Activated naive CD8-positive, alpha-beta T cell treated with anti-CD3 and anti-CD28 coated beads, Interleukin-2, amount 50 U/mL, for 16 hours (primary cell): ENCODE measurements around the gene GOSR1.
"Not testable (repeated sequence)": the region's sequence is repeated elsewhere in the genome, so short reads cannot be mapped to it uniquely, and the experiment has no call there.

Experiments used
- DNase-seq: peaks from one replicate; pipeline ENCODE4 v3.0.0-alpha.2; 2020; ENCODE audit warnings: low read depth, low spot score

Gene GOSR1

DNA sequence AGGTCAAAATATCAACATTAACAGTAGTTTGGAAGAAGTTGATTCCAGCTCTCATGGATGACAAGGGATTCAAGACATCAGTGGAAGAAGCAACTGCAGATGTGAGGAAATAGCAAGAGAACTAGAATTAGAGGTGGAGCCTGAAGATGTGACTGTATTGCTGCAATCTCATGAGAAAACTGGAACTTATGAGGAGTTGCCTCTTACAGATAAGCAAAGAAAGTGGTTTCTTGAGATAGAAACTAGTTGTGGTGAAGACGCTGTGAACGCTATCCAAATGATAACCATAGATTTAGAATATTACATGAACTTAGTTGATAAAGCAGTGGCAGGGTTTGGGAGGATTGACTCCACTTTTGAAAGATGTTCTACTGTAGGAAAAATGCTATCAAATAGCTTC lies 67.8 kb downstream of the GOSR1 start:
- DNase-seq = no peak

- DNase-seq = no peak
These were observed 70.8 kb downstream of the GOSR1 start for GRCh38 chr17:30547778-30548573.

DNA sequence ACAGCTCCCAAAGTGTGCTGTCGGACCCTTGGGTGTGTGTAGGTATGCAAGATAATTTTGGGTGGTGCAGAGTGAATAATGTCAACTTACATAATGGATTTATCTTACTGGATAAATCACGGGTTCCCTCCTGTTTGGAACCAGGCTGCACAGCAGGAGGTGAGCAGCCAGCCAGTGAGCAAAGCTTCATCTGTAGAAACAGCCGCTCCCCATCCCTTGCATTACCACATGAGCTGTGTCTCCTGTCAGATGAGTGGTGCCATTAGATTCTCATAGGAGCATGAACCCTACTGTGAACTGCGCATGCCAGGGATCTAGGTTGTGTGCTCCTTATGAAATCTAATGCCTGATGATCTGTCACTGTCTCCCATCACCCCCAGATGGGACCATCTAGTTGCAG lies 72.0 kb downstream of the GOSR1 start:
- not testable (repeated sequence) for DNase-seq

DNA sequence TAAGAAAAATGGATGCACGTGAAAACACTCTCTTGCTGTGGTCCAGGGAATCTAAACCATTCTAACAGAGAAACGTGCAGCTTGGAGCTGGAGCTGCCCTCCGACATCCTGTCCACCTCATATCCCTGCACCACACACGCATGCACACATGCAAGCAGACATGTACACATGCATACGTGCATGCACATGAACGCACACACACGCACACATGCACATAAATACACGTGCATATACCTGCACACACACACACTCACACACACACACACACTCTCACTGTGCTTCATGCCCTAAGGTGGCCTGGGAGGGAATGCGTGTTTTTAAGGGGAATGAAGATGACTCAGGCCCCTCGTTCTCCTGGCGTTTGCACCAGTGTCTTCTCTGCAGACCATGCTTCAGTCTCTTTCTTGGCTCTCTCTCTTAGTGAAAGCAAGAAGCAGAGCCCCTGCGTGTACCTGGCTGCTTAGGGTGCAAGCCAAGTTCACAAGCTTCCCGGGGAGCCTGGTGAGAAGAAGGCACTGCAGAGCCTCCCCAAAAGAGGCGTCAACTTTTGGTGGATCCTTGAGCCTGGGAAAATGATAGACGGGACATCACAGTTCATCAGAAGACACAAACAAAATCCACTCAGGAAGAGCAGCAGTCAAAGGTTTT lies 72.8 kb downstream of the GOSR1 start:
- no peak for DNase-seq

DNA sequence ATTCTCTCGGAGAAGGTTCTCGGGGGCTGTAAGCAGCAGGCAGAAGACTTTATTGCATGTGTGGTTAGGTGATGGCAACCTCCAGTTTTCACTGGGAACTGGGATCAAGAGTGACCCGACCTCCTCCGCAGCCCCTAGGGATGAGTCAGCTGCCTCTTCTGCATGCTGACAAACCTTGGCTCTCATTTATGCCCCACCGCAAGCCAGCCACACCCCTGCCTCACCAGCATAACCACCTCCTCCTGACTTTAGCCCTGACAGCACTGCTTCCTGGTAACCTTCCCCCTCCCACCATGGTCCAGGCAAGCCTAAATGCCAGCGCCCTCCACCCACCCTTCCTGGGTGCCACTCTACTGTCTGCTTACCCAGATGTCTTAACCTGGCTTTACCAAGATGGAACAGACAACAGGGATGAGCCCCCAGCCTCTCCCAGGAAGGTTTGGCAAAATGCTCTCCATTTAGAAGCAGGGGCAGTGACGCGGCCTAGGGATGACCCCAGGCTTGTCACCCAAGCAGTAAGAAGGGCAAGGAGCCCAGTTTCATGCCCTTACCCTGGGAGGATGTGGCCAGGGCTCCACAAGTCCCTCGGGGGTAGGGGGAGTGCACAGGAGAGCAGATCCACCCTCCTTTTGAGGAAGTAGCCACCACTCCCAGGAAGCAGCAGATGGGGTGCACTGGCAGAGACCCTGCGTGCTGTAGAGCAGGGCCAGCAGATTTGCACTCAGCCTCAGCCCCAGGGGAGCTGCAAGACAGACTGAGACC lies 73.5 kb downstream of the GOSR1 start:
- DNase-seq = no peak

DNA sequence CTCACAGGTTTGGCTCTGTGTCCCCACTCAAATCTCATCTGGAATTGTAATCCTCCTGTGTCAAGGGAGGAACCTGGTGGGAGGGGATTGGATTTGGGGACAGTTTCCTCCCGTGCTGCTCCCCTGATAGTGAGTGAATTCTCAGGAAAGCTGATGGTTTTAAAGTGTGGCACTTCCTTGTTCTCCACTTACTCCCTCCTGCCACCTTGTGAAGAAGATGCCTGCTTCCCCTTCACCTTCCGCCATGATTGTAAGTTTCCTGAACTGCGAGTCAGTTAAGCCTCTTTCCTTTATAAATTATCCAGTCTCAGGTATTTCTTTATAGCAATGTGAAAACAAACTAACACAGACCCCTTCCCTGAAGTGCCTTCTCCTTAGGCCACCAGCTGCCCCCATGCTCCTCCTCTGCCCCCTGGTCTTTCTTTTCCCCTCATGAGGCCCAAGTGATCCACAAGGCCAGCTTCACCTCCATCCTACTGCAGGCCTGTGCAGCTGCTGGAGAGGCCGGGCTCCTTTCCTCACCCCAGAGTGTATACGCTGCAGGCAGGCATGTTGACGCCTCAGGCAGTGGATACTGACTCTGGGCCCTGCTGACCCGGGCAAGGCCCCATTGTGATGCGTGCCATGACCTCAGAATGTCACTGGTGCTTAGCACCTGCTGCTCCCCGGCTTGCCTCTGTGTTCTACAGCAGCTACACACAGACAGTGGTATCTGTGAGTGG lies 74.2 kb downstream of the GOSR1 start:
- DNase-seq = not testable (repeated sequence)

- DNase-seq = no peak
These were observed 74.8 kb downstream of the GOSR1 start for GRCh38 chr17:30551996-30552339.

- no peak for DNase-seq
These were observed 75.9 kb downstream of the GOSR1 start for GRCh38 chr17:30552994-30553566.

DNA sequence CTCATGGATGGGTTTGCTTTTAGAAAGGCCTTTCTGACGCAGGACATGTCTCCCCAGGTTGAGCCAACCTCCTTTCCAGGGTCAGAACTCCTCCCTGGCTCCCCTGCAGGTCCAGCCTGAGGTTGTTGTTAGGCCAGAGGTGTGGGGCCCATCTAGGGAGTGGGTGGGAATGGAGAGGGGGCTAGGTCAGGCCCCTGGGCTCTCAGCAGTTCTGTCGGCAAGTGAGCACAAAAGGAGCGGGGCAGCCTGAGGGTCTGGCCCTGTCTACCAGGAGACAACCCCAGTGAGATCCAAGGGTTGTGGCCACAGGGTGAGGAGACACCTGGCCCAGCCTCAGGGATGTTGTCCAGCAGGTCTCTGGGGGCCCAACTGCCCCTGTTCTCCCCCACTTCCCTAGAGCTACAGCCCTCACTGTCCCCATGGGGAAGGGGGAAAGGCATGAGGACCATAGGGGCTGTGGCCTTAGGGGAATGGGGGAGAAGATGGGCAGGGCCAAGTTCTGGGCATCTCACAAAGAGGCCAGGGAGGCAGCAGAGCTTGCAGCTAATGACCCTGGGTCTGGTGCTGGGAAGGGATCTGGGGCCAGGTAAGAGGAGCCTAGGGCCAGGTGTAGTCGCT lies 76.7 kb downstream of the GOSR1 start:
- DNase-seq = not testable (repeated sequence)

DNA sequence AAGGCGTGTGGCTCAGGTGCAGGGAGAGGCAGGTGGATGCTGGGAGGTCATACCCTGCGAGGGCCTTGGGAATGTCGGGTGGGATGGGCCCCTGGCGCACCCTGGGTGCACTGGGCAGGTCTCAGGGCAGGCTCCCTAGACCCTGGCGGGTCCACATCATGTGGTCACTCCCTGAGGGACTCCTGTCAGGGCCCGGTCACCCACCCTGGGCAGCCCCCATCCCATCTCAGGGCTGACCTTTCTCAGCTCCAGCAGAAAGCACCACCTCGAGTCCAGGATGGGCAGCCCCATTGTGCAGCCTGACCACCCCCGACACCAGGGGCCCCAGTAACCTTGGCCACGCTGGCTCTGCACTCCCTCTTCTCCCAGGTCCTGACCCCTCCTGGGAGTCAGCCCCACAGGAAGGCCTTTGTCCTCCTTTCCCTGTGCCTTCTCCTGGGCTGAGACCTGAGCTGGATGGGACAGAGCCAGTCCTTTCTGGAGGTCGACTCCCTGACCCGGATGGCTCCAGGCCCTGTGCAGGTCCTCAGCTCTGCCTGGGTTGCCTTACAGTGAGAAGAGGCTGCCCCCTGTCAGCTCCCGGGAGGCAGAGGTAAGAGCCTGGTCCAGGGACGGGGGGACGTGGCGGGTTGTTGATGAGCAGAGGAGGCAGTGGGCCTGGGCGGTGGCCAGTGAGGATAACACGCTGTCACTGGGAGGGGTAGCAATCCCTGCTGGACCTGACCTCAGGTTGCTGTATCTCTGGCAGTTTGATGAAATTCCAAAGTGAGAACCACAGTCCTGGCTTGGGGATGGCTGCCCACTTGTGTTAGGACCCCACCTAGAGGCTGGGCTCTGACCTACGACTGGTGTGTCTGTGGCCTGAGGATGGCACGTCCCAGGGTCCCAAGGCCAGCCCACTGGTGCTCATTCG lies 77.9 kb downstream of the GOSR1 start:
- DNase-seq = no peak

GRCh38 chr17:30555942-30556341 lies 78.7 kb downstream of the GOSR1 start:
- no peak for DNase-seq

DNA sequence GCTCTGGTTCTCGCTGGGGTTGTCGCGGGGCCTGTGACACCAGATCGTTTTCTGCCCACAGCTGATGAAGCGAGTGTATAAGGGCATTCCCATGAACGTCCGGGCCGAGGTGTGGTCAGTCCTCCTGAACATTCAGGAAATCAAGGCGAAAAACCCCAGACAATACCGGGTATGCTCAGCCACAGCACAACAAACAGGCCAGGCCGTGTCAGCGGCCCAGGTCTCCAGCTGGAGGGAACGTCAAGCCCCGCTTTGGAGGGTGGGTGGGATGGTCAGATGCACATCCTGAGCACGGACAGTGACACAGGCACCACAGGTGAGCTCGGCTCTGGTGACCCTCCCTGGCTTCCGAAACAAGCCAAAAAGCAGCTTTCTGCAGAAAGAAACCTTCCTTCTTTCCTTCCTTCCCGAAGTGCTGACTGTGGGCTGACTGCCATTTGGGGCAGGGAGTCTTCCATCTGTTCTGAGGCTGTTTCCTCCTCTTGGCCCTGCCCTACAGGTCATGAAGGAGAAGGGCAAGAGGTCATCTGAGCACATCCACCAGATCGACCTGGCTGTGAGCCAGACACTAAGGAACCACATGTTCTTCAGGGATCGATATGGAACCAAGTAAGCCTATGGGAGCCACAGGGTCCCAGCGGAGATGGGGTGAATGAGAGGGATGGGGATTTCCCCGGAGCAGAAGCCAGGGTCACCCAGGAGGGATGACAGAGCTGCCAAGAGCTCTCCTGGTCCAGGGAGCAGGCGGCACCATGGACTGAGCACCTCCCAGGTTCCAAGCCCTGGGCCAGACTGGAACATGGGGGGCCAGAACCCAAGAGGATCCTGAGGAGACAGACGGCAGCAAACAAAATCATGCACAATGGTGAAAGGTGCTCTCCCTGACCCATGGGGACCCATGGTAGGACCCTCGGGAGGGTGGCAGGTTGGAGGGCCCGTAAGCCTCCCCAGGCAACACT lies 79.4 kb downstream of the GOSR1 start:
- no peak for DNase-seq

DNA sequence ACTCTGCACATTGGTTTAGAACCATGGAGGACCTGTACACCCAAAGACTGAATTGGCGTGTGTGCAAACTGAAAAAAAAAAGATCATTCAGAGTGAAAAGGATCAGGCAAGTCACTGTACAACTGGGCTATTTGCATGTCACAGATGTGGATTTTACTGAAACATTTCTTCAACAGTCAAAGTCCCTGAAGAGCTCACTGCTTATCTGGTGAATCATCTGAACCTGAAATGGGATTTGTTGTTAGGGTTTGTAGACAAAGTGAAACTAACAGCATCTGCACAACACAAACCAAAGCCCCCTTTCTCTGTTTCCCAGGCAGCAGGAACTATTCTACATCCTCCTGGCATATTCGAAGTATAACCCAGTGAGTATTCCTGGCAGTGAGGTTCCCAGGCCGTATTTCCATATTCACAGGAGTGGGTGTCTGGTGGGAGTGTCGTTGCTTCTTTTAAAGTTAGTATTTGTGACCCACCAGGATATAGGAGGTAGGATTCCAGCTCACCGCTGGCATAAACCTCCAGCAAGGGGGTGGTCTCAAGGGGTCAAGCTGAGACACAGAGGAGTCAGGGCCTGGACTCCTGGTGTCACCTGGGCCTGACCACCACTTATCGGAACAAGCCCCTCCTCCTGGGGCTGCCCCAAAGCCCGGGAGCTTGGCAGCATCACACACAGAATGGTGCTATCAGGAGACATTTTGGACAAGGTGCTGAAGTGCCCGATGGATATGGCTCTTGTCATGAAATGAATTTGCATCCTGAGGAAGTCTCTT lies 80.9 kb downstream of the GOSR1 start:
- no peak for DNase-seq

- no peak for DNase-seq
These were observed 81.7 kb downstream of the GOSR1 start for GRCh38 chr17:30558686-30559545.

- DNase-seq = no peak
These were observed 82.4 kb downstream of the GOSR1 start for GRCh38 chr17:30559656-30560055.

DNA sequence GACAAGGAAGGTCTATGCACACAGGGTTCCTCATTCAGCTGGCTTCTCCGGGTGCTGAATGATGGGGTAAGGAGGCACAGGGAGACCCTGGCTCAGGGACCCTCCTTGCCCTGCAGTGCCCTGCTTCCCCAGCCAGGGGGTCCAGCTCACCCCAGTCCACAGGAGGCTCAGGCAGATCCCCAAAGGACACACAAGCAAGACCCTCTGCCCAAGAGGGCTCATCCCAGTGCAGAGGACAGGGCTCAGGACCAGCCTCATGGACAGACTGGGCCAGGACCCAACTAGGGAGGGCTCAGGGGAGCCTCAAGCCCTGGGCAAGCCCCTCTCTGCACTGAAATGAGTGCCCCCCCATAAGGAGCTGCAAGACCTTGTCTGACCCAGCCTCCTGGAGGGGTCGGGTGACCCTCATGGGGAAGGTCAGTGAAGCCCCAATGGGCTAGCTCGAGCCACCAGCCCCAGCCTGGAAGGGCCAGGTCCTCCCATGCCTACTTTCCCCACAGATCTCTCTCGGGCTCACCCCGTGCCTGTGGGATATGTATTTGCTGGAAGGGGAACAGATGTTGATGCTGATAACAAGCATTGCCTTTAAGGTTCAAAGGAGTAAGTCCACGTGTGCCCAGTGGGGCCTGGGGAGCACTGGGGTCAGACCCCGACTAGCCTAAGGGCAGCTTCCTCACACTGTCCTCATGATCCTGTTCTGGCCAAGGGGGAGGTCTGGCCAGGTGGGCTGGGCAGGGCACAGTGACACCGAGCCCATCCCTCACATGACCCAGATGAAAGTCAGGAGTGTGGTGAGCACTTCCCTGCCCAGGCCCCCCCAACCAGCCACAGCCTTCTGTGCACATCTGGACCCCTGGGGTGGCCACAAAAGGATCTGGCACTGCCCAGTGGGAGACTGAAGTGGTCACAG lies 83.2 kb downstream of the GOSR1 start:
- not testable (repeated sequence) for DNase-seq
